Esophagus squamous epithelium (tissue), 4 donors: Measurements from ENCODE around the gene HS3ST2.

Experiments
- POLR2A ChIP-seq, 4 donors: fragments of 450-650 bp; IDR thresholded peaks; one replicate each; pipeline ENCODE4 v1.6.1; 2017; ENCODE audit warnings: antibody characterized with exemption in 4 of 4, mild to moderate bottlenecking in 4 of 4, moderate library complexity in 3 of 4
- TF ChIP-seq, protein P1 (sequence below), 6 experiments: fragments of 450-650 bp in 4 of 6; fragments of 200-600 bp in 2 of 6; sonication (generic) in 2 of 6; IDR thresholded peaks; one replicate each; pipeline ENCODE4 v1.5.1; 2016 to 2019; ENCODE audit warnings: antibody characterized with exemption in 6 of 6, mild to moderate bottlenecking in 4 of 6, moderate library complexity in 4 of 6

DNA sequence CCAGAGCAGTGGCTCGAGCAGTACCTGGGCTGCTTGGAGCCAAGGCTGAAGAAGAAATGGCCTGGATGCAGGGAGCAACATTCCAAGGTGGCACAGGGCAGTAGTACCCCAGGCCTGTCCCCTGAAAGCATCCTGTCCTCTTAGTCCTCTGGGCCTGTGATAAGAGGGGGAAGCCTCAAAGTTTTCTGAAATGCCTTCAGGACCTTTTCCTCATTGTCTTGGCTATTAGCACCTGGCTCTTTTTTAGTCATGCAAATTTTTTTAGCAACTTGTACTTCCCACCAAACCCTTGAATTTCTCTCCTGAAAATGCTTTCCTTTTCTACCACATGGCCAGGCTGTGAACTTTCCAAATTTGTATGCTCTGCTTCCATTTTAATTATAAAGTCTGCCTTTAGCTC, 148.9 kb downstream of the HS3ST2 start:
- TF ChIP-seq, protein P1, sequence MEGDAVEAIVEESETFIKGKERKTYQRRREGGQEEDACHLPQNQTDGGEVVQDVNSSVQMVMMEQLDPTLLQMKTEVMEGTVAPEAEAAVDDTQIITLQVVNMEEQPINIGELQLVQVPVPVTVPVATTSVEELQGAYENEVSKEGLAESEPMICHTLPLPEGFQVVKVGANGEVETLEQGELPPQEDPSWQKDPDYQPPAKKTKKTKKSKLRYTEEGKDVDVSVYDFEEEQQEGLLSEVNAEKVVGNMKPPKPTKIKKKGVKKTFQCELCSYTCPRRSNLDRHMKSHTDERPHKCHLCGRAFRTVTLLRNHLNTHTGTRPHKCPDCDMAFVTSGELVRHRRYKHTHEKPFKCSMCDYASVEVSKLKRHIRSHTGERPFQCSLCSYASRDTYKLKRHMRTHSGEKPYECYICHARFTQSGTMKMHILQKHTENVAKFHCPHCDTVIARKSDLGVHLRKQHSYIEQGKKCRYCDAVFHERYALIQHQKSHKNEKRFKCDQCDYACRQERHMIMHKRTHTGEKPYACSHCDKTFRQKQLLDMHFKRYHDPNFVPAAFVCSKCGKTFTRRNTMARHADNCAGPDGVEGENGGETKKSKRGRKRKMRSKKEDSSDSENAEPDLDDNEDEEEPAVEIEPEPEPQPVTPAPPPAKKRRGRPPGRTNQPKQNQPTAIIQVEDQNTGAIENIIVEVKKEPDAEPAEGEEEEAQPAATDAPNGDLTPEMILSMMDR (IDR thresholded peaks at IDR 0.05): no peak
- no peak for TF ChIP-seq POLR2A (IDR thresholded peaks at IDR 0.05)
